CD1c-positive myeloid dendritic cell (primary cell): Measurements from ENCODE around the gene DPH2.

Experiments used
- DNase-seq: peaks from one replicate; pipeline ENCODE4 v3.0.0-alpha.2; 2016; ENCODE audit errors: extremely low spot score

DPH2 gene

DNA sequence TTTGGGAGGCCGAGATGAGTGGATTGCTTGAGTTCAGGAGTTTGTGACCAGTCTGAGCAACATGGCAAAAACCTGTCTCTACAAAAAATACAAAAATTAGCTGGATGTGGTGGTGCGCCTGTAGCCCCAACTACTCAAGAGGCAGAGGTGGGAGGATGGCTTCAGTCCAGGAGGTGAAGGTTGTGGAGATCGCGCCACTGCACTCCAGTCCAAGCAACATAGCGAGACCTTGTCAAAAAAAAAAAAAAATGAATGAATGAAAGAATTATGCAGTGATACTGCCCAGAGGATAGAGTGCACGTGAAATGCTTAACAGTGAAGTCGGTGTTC is 429 bp upstream of the DPH2 start:
- no peak for DNase-seq

DNA sequence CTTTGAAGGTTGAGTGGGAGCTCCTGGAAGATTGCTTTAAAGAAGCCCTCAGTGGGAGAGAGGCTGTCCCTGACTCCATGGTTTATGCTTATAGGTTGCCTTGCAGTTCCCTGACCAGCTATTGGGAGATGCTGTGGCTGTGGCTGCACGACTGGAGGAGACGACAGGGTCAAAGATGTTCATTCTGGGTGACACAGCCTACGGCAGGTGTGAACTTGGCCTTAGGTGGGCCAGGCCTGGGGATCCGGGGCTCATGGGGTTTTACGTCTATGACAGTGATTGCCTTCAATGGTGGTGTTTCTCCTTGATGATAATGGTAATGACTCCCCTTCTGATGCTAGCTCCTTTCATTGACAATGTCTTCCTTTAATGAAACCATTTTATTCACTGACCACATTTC is 692 bp downstream of the DPH2 start:
- DNase-seq = no peak

DNA sequence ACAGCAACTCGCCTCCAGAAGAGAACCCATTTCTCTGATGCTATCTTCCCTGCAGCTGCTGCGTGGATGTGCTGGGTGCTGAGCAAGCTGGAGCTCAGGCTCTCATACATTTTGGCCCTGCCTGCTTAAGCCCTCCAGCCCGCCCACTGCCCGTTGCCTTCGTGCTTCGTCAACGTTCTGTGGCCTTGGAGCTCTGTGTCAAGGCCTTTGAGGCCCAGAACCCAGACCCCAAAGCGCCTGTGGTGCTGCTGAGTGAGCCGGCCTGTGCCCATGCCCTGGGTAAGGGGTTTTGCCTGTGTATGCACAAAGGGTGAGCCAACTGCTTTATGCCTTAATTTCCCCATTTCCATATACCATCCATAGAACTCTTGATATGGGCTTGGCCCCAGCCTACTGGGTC is 1.1 kb downstream of the DPH2 start:
- no peak for DNase-seq

DNA sequence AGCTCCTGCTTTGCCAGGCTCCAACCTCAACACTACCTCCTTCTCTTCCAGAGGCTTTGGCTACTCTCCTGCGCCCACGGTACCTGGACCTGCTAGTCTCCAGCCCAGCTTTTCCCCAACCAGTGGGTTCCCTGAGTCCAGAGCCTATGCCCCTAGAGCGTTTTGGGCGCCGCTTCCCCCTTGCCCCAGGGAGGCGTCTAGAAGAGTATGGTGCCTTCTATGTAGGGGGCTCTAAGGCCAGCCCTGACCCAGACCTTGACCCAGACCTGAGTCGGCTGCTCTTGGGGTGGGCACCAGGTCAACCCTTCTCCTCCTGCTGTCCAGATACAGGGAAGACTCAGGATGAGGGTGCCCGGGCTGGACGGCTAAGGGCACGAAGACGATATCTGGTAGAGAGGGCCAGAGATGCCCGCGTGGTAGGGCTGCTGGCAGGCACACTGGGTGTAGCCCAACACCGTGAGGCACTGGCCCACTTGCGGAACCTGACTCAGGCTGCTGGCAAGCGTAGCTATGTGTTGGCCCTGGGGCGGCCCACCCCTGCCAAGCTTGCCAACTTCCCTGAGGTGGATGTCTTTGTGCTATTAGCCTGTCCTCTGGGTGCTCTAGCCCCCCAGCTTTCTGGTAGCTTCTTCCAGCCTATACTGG is 1.6 kb downstream of the DPH2 start:
- no peak for DNase-seq

DNA sequence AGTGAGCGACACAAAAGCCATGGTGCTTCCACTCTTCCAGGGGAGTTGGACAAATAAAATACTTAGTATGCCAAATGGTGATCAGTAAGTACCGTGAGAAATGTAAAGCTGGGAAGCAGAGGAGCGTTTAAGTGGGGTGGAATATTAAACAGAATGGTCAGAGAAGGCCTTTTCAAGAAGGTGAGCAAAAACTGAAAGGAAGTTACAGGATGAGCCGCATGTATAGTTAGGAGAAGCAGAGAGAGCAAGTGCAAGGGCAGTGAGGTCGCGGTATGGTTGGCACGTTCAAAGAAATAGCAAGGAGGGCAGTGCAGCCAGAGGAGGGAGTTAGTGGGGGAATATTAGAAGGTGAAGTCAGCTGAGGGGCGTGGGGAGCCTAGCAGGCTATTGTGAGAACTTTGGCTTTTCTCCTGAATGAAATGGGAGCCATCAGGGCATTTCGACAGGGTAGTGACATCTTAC is 4.2 kb downstream of the DPH2 start:
- peak; percentile 15 for DNase-seq

DNA sequence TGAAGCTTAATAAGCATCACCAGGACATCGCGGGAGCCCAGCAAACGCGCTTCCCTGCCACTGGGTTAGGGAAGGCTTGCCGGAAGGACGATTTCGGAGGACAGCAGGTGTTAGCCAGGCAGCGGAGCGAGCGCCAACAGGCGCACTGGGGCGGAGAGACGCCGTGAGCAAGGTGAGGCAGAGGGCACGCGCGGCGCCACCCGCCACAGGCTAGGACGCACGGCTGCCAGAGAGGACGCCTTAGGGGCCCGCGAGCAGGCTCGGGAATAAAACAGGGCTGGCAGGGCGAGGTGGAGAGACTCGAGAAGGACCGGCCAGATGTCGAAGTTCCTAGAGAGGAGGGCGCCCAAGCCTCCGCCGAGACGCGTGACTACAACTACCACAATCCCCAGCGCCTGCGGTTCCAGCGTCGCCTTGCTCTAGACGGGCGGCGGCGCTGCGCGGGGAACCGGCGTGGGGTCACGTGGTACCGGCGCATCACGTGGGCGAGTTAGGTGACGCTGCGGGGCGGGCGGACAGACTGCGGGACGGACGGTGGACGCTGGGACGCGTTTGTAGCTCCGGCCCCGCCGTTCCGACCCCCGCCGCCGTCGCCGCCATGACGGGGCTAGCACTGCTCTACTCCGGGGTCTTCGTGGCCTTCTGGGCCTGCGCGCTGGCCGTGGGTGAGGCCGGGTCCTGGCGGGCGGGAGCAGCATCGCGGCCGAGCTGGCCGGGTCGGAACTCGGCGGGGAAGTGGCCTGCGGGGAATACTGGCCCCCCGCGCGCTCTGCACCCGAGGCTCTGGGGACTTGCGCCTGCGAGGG is 4.8 kb downstream of the DPH2 start, which contains the start of gene ATP6V0B:
Gene ATP6V0B, plus strand, starts transcription at position 518 of the 806 bp plus-strand sequence. Its CDS starts 81 bp downstream, at position 599.
- DNase-seq = peak; percentile 98

DNA sequence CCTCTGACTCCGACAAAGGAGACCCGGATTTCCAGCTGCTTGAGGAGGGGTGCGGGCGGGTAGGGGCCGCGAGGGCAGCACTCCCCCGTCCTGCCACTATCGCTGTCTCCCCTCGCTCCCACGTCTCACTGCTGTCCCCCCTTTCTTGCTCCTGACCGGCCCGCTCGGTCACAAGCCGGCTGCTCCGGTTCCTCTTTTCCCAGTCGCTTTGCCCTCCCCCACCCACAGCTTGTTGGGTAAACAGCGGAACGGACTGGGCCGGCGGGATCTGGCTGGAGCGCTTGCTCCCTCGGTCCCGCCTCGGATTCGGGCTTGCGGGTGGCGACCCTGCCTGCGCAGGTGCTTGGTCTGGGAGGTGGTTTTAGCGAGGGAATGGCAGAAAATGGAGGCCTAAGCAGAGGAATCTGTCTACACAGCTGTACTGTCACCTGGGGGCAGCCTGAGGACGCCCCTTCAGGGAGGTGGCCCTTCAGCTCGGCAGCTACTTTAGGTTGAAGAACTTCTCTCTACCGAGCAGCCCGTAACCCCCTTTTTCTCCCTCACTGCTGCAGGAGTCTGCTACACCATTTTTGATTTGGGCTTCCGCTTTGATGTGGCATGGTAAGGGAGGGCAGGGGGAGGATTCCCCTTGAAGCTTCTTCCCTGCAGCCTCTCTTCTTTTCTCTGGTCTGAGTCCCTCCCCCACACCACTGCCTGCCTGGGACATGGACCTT is 5.6 kb downstream of the DPH2 start:
- peak; percentile 90 for DNase-seq

DNA sequence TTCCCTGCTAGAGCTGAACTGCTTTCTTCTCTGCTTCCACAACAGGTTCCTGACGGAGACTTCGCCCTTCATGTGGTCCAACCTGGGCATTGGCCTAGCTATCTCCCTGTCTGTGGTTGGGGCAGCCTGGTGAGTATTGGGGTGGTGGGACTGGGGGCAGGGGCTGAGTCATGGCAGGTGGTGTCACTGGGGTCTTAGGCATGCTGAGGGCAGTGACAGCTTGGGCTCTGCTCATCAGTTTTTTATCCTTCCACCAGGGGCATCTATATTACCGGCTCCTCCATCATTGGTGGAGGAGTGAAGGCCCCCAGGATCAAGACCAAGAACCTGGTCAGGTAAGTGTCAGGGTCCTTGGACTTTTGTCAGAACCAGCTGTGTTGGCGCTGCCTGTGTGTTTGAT is 6.2 kb downstream of the DPH2 start:
- DNase-seq = no peak

DNA sequence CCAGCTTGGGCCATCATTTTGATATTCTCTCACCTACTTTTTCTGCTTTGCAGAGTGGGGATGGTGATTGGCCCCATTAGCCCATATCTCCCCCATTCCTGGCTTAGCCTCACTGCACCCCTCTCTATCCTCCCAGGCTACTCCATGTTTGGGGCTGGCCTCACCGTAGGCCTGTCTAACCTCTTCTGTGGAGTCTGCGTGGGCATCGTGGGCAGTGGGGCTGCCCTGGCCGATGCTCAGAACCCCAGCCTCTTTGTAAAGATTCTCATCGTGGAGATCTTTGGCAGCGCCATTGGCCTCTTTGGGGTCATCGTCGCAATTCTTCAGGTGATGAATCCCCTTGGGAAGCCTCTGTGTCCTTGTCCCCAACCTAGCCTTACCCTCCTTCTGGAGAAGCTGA is 7.1 kb downstream of the DPH2 start:
- no peak for DNase-seq

DNA sequence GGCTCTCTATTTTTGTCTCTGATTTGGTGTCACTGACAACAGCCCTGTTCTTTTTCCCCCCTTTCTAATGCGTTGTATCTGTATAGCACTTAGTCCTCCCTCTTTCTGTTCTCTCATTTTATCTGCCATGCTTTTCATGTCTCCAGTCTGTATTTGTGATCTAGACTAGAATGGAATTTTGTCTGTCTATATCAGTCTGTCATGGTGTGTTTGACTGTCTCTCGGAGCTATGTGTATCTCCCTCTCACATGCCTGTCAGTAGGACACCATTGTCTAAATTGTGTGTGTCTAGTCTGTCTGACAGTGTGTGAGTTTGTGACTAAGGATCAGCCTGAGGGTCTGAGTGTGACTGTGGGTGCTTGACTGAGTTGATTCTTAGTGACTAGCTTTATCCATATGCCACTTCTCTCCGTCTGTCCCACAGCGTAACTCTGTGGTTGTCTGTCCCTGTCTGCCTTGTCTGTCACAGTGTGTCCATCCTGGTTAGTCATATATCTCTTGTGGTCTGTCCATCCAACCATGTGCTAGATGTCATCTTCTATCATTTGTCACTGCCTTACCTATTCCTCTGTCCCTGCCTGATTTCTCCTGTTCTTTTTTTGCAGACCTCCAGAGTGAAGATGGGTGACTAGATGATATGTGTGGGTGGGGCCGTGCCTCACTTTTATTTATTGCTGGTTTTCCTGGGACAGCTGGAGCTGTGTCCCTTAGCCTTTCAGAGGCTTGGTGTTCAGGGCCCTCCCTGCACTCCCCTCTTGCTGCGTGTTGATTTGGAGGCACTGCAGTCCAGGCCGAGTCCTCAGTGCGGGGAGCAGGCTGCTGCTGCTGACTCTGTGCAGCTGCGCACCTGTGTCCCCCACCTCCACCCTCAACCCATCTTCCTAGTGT is 7.8 kb downstream of the DPH2 start:
- no peak for DNase-seq

DNA sequence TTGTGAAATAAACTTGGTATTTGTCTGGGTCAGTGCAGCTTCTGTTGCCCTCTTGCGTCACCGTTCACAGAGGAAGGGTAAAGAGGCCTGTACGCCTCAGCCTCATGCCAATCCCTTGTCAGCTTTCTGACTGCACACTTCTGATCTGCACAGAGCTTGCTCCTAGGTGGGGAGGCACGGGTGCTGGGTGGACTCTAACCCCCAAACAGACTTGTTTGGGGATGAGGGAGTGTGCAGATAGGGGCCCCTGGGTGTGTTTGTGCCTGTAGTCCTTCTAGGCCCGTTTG is 8.4 kb downstream of the DPH2 start:
- no peak for DNase-seq

DNA sequence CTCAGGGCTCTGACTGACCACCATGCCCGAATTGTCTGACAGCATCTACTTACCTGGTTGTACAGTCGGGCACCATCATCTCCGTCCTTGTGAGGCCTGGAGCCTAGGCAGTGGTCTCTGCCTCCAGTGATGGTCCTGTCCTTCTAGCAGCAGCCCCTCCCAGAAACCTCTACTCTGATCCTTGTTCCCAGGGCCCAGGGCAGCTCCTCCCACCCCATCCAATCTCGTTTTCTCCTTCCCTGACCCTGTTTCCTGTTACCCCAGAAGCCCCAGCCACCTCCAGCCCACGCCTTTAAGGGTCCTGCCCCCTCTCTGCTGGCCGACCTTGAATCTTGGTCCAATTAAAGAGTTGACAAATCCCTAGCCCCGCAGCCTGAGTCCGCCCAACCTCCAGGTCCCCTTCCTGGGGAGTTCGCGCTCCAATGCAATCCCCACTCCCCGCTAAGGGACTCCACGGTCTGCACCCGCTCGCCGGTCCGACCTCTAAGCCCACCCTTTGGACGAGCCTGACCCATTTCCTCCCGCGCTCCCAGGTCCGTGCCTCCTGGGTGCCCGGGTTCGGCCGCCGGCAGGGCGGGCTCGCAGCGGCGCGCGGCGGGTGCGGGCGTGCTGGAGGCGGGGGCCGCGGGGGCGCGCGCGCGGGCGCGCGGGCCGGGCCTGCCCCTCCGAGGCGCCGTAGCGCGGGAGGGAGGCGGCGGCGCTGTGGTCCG is 8.9 kb downstream of the DPH2 start, which contains the start of gene B4GALT2:
Gene B4GALT2, plus strand, starts transcription at position 660 of the 710 bp plus-strand sequence. CDS start 1,951 bp downstream, outside the sequence.
- peak; percentile 43 for DNase-seq

DNA sequence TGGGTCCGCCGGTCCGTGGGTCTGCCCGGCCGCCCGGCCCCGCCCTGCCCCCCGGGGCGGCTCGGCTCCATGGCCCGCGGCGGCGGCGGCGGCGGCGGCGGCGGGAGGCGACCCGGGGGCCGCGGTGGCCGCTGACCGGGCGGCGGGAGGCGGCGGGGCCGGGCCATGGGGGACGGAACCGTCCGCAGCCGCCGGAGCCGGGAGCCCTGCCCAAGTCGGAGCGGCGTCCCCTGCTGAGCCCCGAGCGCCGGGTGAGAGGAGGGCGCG is 9.4 kb downstream of the DPH2 start:
- no peak for DNase-seq

DNA sequence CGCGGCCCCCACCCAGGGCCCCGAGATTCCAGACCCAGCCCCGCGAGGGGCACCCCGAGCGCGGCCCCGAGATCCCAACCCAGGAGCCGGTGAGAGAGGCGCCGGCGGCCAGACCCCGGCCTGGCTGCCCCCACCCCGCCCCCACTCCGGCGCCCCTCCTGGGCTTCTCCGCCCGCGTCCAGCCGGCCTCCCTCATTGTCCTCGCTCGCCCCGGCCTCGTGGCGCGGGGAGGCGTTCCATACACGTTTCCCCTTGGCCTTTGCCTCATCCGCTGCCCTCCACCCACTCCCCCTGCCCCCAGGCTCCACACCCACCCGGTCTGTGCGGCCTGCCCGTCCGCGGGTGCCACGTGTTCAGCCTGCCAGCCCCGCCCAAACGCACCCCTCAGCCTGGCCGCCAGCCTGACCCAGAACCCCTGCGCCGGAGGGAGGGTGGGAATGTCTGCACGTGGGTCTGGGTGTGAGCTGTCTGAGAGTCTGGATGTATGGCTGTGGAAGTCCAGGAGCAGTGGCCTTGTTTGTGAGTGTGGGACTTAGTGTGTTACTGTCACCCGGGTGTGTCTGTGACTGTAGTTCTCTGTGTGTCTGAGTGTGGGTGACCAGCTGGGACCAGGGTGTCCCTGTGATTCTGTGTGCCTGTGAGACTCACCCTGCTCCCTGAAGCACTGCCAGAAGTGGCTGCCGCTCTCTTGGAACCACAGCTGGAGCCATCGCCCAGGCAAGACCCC is 9.9 kb downstream of the DPH2 start:
- peak; percentile 48 for DNase-seq

DNA sequence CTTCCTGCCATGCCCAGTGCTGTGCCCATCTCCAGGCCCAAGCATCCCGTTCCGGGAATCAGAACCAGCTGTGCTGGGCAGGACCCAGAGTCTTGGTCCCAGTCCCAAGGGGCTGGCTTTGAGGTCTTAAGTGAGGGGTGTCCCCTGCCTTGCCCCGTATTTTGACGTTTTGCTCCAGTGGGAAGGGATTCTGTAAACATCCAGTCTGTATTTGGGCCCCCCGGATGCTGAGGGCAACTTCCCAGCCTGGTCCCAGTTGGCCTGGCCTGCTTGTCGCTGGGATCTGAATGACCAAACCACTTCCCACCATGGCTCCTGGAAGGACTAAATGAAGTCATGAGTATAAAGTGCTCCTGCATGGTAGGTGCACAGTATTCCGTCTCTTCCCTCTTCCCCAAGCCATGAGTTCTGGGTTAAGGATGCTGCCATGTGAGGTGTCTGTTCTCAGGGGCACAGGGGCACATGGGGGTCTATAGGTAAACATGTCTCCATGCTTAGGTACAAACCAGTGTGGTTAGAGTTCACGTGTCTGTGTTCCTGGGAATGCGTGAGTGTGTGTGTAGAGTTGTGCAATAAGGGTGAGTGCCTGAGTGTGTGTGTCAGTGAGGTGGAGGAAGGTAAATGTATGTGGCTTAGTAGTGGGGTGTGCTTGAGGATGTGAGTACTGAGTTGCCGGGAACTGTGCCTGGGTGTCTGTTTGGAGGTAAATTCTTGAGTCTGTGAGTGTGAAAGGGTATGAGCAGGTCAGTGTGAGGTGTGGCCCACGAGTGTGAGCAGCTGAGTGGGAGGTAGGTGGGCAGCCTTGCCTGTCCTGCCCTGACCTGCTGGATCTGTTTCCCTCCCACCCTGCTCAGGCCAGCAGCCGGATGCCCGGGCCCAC is 10.7 kb downstream of the DPH2 start:
- DNase-seq = no peak

DNA sequence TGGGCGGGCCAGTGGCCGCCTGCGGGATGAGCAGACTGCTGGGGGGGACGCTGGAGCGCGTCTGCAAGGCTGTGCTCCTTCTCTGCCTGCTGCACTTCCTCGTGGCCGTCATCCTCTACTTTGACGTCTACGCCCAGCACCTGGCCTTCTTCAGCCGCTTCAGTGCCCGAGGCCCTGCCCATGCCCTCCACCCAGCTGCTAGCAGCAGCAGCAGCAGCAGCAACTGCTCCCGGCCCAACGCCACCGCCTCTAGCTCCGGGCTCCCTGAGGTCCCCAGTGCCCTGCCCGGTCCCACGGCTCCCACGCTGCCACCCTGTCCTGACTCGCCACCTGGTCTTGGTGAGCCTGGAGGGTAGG is 11.3 kb downstream of the DPH2 start:
- no peak for DNase-seq

DNA sequence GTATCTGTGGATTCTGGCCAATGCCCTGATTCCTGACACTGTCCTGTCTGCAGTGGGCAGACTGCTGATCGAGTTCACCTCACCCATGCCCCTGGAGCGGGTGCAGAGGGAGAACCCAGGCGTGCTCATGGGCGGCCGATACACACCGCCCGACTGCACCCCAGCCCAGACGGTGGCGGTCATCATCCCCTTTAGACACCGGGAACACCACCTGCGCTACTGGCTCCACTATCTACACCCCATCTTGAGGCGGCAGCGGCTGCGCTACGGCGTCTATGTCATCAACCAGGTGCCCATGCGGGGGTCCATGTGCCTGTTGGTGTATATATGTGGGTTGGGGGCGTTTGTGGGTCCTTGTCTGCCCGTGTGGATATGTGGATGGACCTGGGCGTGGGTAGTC is 11.8 kb downstream of the DPH2 start:
- no peak for DNase-seq

DNA sequence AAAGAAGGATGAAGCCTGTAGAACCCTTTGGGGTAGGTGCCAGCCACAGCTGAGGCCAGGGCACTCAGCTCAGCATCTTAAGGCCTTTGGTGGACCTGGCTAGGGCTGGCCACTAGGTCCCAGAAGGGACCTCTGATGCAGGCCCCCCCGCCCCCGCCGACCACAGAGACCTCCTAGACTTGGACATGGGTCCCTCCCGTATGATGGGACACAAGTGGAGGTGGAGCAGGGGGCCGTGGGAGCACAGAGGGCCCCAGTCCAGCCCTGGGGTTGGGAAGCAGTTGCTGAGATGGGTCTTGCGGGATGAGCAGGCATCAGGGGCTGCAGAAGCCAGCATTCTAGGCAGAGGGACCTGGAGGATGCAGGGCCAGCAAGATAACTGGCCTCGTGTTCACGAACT is 12.4 kb downstream of the DPH2 start:
- no peak for DNase-seq

DNA sequence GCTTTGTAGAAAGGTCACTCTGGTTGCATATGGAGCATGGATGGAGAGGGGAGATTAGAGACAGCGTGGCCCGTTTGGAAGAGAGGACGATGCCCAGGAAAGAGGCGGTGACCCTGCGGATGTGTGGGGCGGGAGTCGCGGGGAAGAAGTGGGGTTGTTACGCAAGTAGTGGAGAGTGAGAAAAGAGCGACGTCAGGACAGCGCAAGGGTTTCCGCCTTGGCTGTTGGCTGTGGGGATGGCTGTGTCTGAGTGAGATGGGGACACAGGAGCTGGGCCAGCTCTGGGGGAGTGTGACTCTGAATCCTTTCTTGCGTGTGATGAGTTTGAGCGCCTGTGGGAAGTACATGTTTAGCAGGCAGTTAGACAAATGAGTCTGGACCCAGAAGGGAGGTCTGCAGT is 13.0 kb downstream of the DPH2 start:
- peak; percentile 33 for DNase-seq
